MM.1S (cell line): ENCODE data around the gene DOCK10.

Experiments used
- EZH2 ChIP-seq: fragments of 300-600 bp; sonication (generic); optimal IDR thresholded peaks from 2 replicates; pipeline ENCODE3; 2017; ENCODE audit warnings: low read depth, mild to moderate bottlenecking, antibody characterized with exemption, low read length, mixed read lengths
- EZH2phosphoT487 ChIP-seq: fragments of 300-600 bp; sonication (generic); IDR thresholded peaks from 2 replicates; pipeline ENCODE4 v1.6.1; 2018; ENCODE audit warnings: antibody characterized with exemption, low read length
- TF ChIP-seq, protein P1 (sequence below): fragments of 300-600 bp; sonication (generic); IDR thresholded peaks from 2 replicates; pipeline ENCODE4 v1.5.1; 2016; ENCODE audit warnings: antibody characterized with exemption, low read length, mixed read lengths

- TF ChIP-seq EZH2 (no peak), EZH2phosphoT487 (no peak)
- TF ChIP-seq, protein P1, sequence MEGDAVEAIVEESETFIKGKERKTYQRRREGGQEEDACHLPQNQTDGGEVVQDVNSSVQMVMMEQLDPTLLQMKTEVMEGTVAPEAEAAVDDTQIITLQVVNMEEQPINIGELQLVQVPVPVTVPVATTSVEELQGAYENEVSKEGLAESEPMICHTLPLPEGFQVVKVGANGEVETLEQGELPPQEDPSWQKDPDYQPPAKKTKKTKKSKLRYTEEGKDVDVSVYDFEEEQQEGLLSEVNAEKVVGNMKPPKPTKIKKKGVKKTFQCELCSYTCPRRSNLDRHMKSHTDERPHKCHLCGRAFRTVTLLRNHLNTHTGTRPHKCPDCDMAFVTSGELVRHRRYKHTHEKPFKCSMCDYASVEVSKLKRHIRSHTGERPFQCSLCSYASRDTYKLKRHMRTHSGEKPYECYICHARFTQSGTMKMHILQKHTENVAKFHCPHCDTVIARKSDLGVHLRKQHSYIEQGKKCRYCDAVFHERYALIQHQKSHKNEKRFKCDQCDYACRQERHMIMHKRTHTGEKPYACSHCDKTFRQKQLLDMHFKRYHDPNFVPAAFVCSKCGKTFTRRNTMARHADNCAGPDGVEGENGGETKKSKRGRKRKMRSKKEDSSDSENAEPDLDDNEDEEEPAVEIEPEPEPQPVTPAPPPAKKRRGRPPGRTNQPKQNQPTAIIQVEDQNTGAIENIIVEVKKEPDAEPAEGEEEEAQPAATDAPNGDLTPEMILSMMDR: no peak
Observed at GRCh38 chr2:225002656-225003045, 39.6 kb downstream of the DOCK10 start.
